Stimulated activated naive CD4-positive, alpha-beta T cell treated with Interleukin-2 at 50 U/mL for 16 hours (primary cell): ENCODE data around the gene CELSR2.

Experiments used
- DNase-seq: peaks from one replicate; lab custom pipeline; 2025; lab: John Stamatoyannopoulos, UW

Gene CELSR2

GRCh38 chr1:109251277-109252166 lies 2.2 kb downstream of the CELSR2 start:
- DNase-seq, result no peak

GRCh38 chr1:109252167-109252892 lies 3.0 kb downstream of the CELSR2 start:
- DNase-seq, result no peak

GRCh38 chr1:109252893-109253802 lies 3.8 kb downstream of the CELSR2 start:
- DNase-seq, result no peak

GRCh38 chr1:109253803-109254620 lies 4.7 kb downstream of the CELSR2 start:
- DNase-seq, result no peak

GRCh38 chr1:109254621-109255096 lies 5.3 kb downstream of the CELSR2 start:
- no peak for DNase-seq

GRCh38 chr1:109255097-109255651 lies 5.8 kb downstream of the CELSR2 start:
- DNase-seq, result no peak

GRCh38 chr1:109255678-109256077 lies 6.3 kb downstream of the CELSR2 start:
- no peak for DNase-seq

GRCh38 chr1:109256085-109256484 lies 6.7 kb downstream of the CELSR2 start:
- DNase-seq, result no peak

GRCh38 chr1:109256971-109257681 lies 7.8 kb downstream of the CELSR2 start:
- DNase-seq, result no peak

- DNase-seq, result no peak
Measured at GRCh38 chr1:109257682-109258421, 8.5 kb downstream of the CELSR2 start.

GRCh38 chr1:109258481-109259466 lies 9.4 kb downstream of the CELSR2 start:
- no peak for DNase-seq

GRCh38 chr1:109259674-109260557 lies 10.6 kb downstream of the CELSR2 start:
- DNase-seq, result no peak

- no peak for DNase-seq
Measured at GRCh38 chr1:109261006-109261405, 11.7 kb downstream of the CELSR2 start.

- no peak for DNase-seq
Measured at GRCh38 chr1:109261578-109261977, 12.2 kb downstream of the CELSR2 start.

- DNase-seq, result no peak
Measured at GRCh38 chr1:109262231-109263055, 13.1 kb downstream of the CELSR2 start.

GRCh38 chr1:109263234-109263596 lies 13.9 kb downstream of the CELSR2 start:
- DNase-seq, result no peak
